ENCODE measurements around the gene PRSS16.
A peak's percentile ranks its signal among the peaks of the same experiment; 100 is the strongest.

Gene PRSS16

DNA sequence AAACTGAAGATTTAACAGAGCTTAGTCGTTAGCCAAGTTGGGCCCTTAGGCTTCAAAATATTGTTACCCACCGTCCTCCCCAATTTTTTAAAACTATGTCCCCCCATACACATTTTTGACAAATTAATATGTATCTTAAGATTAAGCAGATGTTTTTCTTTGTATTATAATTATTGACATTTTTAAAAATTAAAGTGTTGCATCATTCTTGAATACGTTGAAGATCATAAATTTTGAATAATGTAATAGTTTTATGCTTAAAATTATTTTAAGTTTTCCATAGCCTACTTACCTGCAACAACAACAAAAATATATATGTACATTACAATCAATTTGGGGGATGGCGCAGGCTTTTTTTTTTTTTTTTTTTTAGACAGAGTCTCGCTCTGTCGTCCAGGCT is 8.2 kb upstream of the PRSS16 start:
- DNase-seq: no peak
- Histone ChIP-seq H3K4me3 (ENCODE audit: low read depth, low read length) (no peak overlapping the region), H3K27ac (no peak overlapping the region), H3K27me3 (replicated peaks) (peaks cover 3% of the 10 kb centered on the region), H3K36me3 (replicated peaks) (no peaks in the 10 kb centered on the region)
- TF ChIP-seq, protein P1, sequence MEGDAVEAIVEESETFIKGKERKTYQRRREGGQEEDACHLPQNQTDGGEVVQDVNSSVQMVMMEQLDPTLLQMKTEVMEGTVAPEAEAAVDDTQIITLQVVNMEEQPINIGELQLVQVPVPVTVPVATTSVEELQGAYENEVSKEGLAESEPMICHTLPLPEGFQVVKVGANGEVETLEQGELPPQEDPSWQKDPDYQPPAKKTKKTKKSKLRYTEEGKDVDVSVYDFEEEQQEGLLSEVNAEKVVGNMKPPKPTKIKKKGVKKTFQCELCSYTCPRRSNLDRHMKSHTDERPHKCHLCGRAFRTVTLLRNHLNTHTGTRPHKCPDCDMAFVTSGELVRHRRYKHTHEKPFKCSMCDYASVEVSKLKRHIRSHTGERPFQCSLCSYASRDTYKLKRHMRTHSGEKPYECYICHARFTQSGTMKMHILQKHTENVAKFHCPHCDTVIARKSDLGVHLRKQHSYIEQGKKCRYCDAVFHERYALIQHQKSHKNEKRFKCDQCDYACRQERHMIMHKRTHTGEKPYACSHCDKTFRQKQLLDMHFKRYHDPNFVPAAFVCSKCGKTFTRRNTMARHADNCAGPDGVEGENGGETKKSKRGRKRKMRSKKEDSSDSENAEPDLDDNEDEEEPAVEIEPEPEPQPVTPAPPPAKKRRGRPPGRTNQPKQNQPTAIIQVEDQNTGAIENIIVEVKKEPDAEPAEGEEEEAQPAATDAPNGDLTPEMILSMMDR (IDR thresholded peaks at IDR 0.05; ENCODE audit: low read depth, low read length, missing control alignments): no peak
- in situ Hi-C loops (cut with HindIII; ENCODE audit: low pct_ligation_motif_present, low sequenced_read_pairs): no loop called here

- DNase-seq: no peak
- Histone ChIP-seq H3K27ac (no peak overlapping the region), H3K27me3 (replicated peaks) (peaks cover 6% of the 10 kb centered on the region), H3K36me3 (replicated peaks) (no peaks in the 10 kb centered on the region), H3K4me3 (ENCODE audit: low read depth, low read length) (no peak overlapping the region)
- in situ Hi-C loops (cut with HindIII; ENCODE audit: low pct_ligation_motif_present, low sequenced_read_pairs): no loop called here
- TF ChIP-seq, protein P1 (IDR thresholded peaks at IDR 0.05; ENCODE audit: low read depth, low read length, missing control alignments): no peak
These were observed 6.1 kb upstream of the PRSS16 start for GRCh38 chr6:27241443-27241842.

- in situ Hi-C loops (cut with HindIII; ENCODE audit: low pct_ligation_motif_present, low sequenced_read_pairs): no loop called here
These were observed 4.8 kb upstream of the PRSS16 start for GRCh38 chr6:27242589-27243265.

DNA sequence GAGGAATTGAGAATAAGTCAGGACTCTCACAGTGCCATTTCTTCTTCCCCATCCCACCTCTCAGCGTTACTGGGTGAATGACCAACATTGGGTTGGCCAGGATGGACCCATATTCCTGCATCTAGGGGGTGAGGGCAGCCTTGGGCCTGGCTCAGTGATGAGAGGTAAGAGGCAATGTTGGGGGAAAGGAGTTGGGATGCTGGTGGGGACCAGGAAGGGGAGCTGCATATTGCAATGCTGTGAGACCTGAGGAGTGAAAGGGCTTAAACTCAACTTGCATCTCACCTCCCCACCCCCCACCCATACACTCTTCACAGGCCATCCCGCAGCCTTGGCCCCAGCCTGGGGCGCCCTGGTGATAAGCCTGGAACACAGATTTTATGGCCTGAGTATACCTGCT is 1.3 kb downstream of the PRSS16 start:
- peaks cover 23% of the 10 kb centered on the region for H3K27me3 ChIP-seq (replicated peaks)
- TF ChIP-seq, protein P1 (IDR thresholded peaks at IDR 0.05; ENCODE audit: low read depth, low read length, missing control alignments): no peak
- H3K36me3 ChIP-seq (replicated peaks): no peaks in the 10 kb centered on the region
- DNase-seq: no peak
- no peak overlapping the region for H3K27ac ChIP-seq
- in situ Hi-C loops (cut with HindIII; ENCODE audit: low pct_ligation_motif_present, low sequenced_read_pairs): no loop called here
- H3K4me3 ChIP-seq (ENCODE audit: low read depth, low read length): no peak overlapping the region

More at GRCh38 chr6:27242589-27243265, 4.8 kb upstream of the PRSS16 start:
- no peak for DNase-seq
- TF ChIP-seq, protein P1 (IDR thresholded peaks at IDR 0.05; ENCODE audit: low read depth, low read length, missing control alignments): no peak
- no peak overlapping the region for H3K27ac ChIP-seq
- H3K27me3 ChIP-seq (replicated peaks): peaks cover 11% of the 10 kb centered on the region
- H3K4me3 ChIP-seq (ENCODE audit: low read depth, low read length): no peak overlapping the region
- H3K36me3 ChIP-seq (replicated peaks): no peaks in the 10 kb centered on the region

DNA sequence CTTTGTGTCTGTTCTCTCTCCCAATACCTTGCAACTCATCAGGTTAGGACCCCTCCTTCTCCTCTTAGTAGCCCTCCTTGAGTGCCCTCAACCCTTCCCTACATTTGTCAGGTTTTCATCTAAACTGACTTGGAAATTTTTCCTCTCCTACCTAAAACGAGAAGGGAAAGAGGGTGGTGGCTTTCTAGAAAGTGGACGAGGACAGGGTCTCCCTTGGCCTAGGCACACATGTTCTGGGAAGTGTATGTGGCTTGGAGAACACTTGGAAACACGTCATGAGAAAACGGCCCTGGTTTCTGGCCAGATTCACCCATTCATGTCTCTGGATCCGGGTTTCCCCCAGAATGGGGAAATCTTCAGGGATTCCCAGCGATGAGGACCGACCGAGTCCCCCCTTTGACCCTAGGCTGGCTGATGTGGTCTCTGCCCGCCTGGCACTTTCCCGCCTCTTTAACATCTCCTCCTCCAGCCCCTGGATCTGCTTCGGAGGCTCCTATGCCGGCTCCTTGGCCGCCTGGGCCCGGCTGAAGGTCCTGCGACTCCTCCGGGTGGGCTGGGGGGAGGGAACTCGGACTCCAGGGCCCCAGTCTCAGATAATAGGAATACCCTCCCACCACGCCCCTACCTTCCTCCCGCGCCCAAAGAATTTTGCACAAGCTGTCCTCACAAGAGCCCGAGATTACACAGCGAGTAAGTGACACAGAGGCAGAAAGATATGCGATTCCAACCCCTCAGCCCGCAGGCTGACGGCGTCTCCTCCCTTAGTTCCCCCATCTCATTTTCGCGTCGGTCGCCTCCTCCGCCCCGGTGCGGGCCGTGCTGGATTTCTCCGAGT is 3.0 kb downstream of the PRSS16 start:
- Histone ChIP-seq H3K4me3 (ENCODE audit: low read depth, low read length) (peak overlapping the region; percentile 63), H3K36me3 (replicated peaks) (no peaks in the 10 kb centered on the region), H3K27ac (no peak overlapping the region), H3K27me3 (replicated peaks) (peaks cover 29% of the 10 kb centered on the region)
- TF ChIP-seq, protein P1 (IDR thresholded peaks at IDR 0.05; ENCODE audit: low read depth, low read length, missing control alignments): no peak
- in situ Hi-C loops (cut with HindIII; ENCODE audit: low pct_ligation_motif_present, low sequenced_read_pairs): no loop called here
- DNase-seq: no peak
